ENCODE results near the gene AIF1.

DNA sequence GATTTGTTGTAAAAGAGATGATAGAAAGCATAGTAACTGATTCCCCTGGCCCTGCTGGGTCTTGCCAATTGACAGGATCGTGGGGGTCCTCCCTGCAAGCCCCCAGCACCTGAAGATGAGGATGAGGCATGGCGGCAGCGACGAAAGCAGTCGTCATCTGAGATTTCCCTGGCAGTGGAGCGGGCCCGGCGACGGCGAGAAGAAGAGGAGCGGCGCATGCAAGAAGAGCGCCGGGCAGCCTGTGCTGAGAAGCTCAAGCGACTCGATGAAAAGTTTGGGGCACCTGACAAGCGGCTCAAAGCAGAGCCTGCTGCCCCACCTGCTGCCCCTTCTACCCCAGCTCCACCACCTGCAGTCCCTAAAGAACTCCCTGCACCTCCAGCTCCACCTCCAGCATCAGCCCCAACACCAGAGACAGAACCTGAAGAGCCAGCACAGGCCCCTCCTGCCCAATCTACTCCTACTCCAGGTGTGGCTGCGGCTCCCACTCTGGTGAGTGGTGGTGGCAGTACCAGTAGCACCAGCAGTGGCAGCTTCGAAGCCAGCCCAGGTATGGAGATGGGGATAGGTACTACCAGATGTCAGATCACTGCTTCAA lies 12.8 kb downstream of the AIF1 start:
- TF ChIP-seq, protein P1, sequence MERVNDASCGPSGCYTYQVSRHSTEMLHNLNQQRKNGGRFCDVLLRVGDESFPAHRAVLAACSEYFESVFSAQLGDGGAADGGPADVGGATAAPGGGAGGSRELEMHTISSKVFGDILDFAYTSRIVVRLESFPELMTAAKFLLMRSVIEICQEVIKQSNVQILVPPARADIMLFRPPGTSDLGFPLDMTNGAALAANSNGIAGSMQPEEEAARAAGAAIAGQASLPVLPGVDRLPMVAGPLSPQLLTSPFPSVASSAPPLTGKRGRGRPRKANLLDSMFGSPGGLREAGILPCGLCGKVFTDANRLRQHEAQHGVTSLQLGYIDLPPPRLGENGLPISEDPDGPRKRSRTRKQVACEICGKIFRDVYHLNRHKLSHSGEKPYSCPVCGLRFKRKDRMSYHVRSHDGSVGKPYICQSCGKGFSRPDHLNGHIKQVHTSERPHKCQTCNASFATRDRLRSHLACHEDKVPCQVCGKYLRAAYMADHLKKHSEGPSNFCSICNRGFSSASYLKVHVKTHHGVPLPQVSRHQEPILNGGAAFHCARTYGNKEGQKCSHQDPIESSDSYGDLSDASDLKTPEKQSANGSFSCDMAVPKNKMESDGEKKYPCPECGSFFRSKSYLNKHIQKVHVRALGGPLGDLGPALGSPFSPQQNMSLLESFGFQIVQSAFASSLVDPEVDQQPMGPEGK (CRISPR knock-in tag; IDR thresholded peaks at IDR 0.05; ENCODE audit: borderline replicate concordance), result no peak
- TF ChIP-seq SNAI2 (CRISPR knock-in tag; IDR thresholded peaks at IDR 0.05), result no peak
- TF ChIP-seq OSR1 (CRISPR knock-in tag; IDR thresholded peaks at IDR 0.05), result no peak
- no peak for TF ChIP-seq ZNF8 (CRISPR knock-in tag; IDR thresholded peaks at IDR 0.05)

Data from SK-N-SH treated with all-trans-retinoic acid at 6 μM for 48 hours (cell line).